IPS-15b (cell line): ENCODE results near the gene TAAR9.
"Not testable (repeated sequence)": the region's sequence is repeated elsewhere in the genome, so short reads cannot be mapped to it uniquely, and the experiment has no call there.

Experiments used
- H3K27me3 ChIP-seq: one replicate; pipeline ENCODE4 v1.6.1; 2013; ENCODE audit warnings: low read length; ENCODE audit not compliant: control insufficient read depth, insufficient read depth
- H3K36me3 ChIP-seq: one replicate; pipeline ENCODE4 v1.6.1; 2013; ENCODE audit warnings: low read length; ENCODE audit not compliant: control insufficient read depth, insufficient read depth
- H3K4me1 ChIP-seq: one replicate; pipeline ENCODE4 v1.6.1; 2013; ENCODE audit warnings: mild to moderate bottlenecking, low read length; ENCODE audit not compliant: control insufficient read depth, insufficient read depth
- H3K4me3 ChIP-seq: one replicate; pipeline ENCODE4 v1.5.1; 2013; ENCODE audit warnings: low read depth, low read length
- H3K9ac ChIP-seq: one replicate; pipeline ENCODE4 v1.6.1; 2013; ENCODE audit warnings: low read depth, mild to moderate bottlenecking, low read length
- H3K9me3 ChIP-seq: one replicate; pipeline ENCODE4 v1.6.1; 2013; ENCODE audit warnings: mild to moderate bottlenecking, low read length; ENCODE audit not compliant: control insufficient read depth, insufficient read depth

Gene TAAR9

GRCh38 chr6:132525866-132526265 lies 12.2 kb upstream of the TAAR9 start:
- no peak overlapping the region for H3K9ac ChIP-seq
- H3K9me3 ChIP-seq: no peaks in the 10 kb centered on the region
- no peak overlapping the region for H3K4me3 ChIP-seq
- H3K27me3 ChIP-seq: no peaks in the 10 kb centered on the region
- no peaks in the 10 kb centered on the region for H3K36me3 ChIP-seq
- peaks cover 3% of the 10 kb centered on the region for H3K4me1 ChIP-seq

- Histone ChIP-seq H3K4me3 (no peak overlapping the region), H3K9me3 (no peaks in the 10 kb centered on the region), H3K9ac (no peak overlapping the region), H3K27me3 (no peaks in the 10 kb centered on the region), H3K36me3 (no peaks in the 10 kb centered on the region), H3K4me1 (peaks cover 3% of the 10 kb centered on the region)
These were observed 11.6 kb upstream of the TAAR9 start for GRCh38 chr6:132526461-132526860.

GRCh38 chr6:132527791-132528190 lies 10.3 kb upstream of the TAAR9 start:
- H3K9me3 ChIP-seq: no peaks in the 10 kb centered on the region
- no peaks in the 10 kb centered on the region for H3K27me3 ChIP-seq
- no peaks in the 10 kb centered on the region for H3K36me3 ChIP-seq
- peaks cover 3% of the 10 kb centered on the region for H3K4me1 ChIP-seq
- no peak overlapping the region for H3K4me3 ChIP-seq
- no peak overlapping the region for H3K9ac ChIP-seq

- Histone ChIP-seq H3K4me3 (no peak overlapping the region), H3K36me3 (no peaks in the 10 kb centered on the region), H3K9me3 (no peaks in the 10 kb centered on the region), H3K27me3 (no peaks in the 10 kb centered on the region), H3K4me1 (peaks cover 3% of the 10 kb centered on the region), H3K9ac (no peak overlapping the region)
These were observed 7.6 kb upstream of the TAAR9 start for GRCh38 chr6:132530293-132530974.

- not testable (repeated sequence) for H3K27me3 ChIP-seq, H3K4me3 ChIP-seq, H3K36me3 ChIP-seq, H3K4me1 ChIP-seq, H3K9me3 ChIP-seq, H3K9ac ChIP-seq
These were observed 3.5 kb upstream of the TAAR9 start for GRCh38 chr6:132534546-132534945.

- H3K27me3 ChIP-seq: no peaks in the 10 kb centered on the region
- no peak overlapping the region for H3K4me3 ChIP-seq
- H3K9me3 ChIP-seq: no peaks in the 10 kb centered on the region
- no peaks in the 10 kb centered on the region for H3K36me3 ChIP-seq
- H3K9ac ChIP-seq: no peak overlapping the region
- H3K4me1 ChIP-seq: no peaks in the 10 kb centered on the region
These were observed 932 bp upstream of the TAAR9 start for GRCh38 chr6:132537145-132537544.

GRCh38 chr6:132544826-132545225 lies 6.7 kb downstream of the TAAR9 start:
- H3K27me3 ChIP-seq: no peaks in the 10 kb centered on the region

GRCh38 chr6:132548746-132549463 lies 10.8 kb downstream of the TAAR9 start:
- Histone ChIP-seq H3K4me3 (no peak overlapping the region), H3K9me3 (no peaks in the 10 kb centered on the region), H3K4me1 (no peaks in the 10 kb centered on the region), H3K27me3 (no peaks in the 10 kb centered on the region), H3K36me3 (no peaks in the 10 kb centered on the region), H3K9ac (no peak overlapping the region)

More at GRCh38 chr6:132544826-132545225, 6.7 kb downstream of the TAAR9 start:
- H3K4me3 ChIP-seq: no peak overlapping the region
- no peaks in the 10 kb centered on the region for H3K9me3 ChIP-seq
- no peak overlapping the region for H3K9ac ChIP-seq
- no peaks in the 10 kb centered on the region for H3K36me3 ChIP-seq
- H3K4me1 ChIP-seq: no peaks in the 10 kb centered on the region

- Histone ChIP-seq H3K9ac (no peak overlapping the region), H3K27me3 (no peaks in the 10 kb centered on the region), H3K9me3 (no peaks in the 10 kb centered on the region), H3K4me3 (no peak overlapping the region), H3K36me3 (no peaks in the 10 kb centered on the region), H3K4me1 (no peaks in the 10 kb centered on the region)
These were observed 13.1 kb downstream of the TAAR9 start for GRCh38 chr6:132551214-132551613.

GRCh38 chr6:132552372-132552771 lies 14.3 kb downstream of the TAAR9 start, which contains the start of gene TAAR8:
Gene TAAR8, plus strand, starts transcription at chr6:132552672. Its CDS starts 21 bp downstream, at chr6:132552693.
- H3K9ac ChIP-seq: no peak within 1 kb of the TSS
- no peaks in the 10 kb centered on the region for H3K27me3 ChIP-seq
- no peaks in the 10 kb centered on the region for H3K9me3 ChIP-seq
- H3K4me3 ChIP-seq: no peak within 1 kb of the TSS
- H3K4me1 ChIP-seq: no peaks in the 10 kb centered on the region
- H3K36me3 ChIP-seq: no peaks in the 10 kb centered on the region

- not testable (repeated sequence) for H3K9ac ChIP-seq, H3K36me3 ChIP-seq, H3K4me3 ChIP-seq, H3K4me1 ChIP-seq, H3K9me3 ChIP-seq, H3K27me3 ChIP-seq
These were observed 22.0 kb downstream of the TAAR9 start for GRCh38 chr6:132560087-132560486.

- Histone ChIP-seq H3K27me3 (no peaks in the 10 kb centered on the region), H3K4me1 (no peaks in the 10 kb centered on the region), H3K36me3 (no peaks in the 10 kb centered on the region), H3K9me3 (no peaks in the 10 kb centered on the region), H3K4me3 (no peak overlapping the region), H3K9ac (no peak overlapping the region)
These were observed 28.3 kb downstream of the TAAR9 start for GRCh38 chr6:132566404-132566803.
